NCI-H526 (cell line): ENCODE results near the gene HTR2B.
"Not testable (repeated sequence)": the region's sequence is repeated elsewhere in the genome, so short reads cannot be mapped to it uniquely, and the experiment has no call there.

Source experiments
- DNase-seq, 2 experiments: peaks; one replicate each; lab custom pipeline; 2025; lab: John Stamatoyannopoulos, UW

HTR2B gene

DNA sequence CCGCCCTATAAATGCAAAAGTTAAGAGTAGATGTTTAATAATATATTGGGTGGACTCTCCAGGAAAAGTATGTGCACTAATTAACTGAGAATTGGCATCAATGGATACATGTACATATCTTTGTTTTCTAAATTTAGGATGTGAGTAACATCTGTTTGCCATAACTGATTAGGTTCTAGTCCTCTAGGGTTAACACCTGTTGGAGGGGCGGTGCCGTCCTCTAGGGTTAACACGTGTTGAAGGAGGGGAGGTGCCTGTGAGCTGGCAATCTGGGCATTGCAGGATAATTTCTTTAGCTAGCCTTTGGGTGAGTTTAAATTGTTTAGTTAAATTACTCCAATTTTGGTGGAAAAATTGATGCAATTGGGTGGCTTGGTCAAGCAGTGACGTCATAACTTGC lies 30.9 kb downstream of the HTR2B start:
- DNase-seq: no peak

DNA sequence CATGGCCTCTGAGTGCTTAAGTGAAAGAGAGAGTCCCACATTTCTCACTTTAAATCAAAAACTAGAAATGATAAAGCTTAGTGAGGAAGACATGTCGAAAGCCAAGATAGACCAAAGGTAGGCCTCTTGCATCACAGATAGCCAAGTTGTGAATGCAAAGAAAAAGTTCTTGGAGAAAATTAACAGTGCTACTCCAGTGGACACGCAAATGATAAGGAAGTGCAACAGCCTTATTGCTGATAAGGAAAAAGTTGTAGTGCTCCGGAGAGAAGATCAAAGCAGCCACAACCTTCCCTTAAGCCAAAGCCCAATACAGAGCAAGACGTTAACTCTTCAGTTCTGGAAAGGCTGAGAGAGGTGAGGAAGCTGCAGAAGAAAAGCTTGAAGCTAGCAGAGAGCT lies 36.1 kb downstream of the HTR2B start:
- DNase-seq: no peak

DNA sequence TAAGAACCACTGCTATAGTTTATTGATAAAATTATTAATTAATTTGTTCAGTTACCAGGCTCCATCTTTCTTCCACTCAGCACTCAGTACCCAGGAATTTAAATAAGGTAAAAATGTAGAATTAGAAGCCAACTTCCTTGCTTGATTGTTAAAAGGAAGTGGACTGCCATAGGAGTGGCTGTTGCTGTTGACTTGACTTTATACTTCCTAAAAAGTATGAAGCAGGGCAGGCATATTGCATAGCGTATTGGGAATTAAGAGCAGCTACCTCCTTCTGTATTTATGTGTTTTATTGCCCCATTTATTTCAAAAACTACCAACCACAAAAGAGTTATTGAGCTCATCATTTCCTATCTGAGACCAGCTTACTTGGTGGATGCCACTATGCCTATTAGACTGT lies 40.3 kb downstream of the HTR2B start:
- DNase-seq: no peak

DNA sequence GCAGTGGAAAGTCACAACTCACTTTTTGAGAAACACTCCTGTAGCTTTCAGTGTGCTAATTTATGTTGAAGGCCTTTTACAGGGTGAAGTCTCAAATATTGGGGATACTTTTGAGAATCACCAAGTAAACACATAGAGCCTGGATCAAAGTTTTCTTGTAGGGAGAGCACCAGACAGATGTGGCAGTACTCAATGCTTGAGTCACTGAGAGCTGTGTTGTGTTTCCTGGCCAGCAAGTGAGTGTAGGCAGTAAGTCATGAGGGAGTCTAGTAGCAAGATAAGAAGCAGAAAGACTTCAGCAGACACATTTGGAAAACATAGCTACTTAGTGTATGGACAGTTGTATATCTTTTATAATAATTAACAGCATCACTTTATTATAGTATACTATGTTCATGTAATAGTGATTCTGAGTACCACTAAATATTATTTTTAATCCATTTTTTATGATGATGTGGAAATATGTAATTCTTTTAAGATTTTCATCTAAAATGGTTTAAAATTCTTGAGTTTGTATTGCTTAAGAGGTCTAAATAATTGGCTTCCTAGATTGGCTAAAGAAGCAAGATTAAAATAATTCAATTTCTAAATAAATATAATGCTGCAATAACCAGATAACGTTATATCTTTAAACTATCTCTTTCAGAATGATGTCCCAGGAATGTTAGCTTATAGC lies 55.3 kb downstream of the HTR2B start:
- no peak for DNase-seq

DNA sequence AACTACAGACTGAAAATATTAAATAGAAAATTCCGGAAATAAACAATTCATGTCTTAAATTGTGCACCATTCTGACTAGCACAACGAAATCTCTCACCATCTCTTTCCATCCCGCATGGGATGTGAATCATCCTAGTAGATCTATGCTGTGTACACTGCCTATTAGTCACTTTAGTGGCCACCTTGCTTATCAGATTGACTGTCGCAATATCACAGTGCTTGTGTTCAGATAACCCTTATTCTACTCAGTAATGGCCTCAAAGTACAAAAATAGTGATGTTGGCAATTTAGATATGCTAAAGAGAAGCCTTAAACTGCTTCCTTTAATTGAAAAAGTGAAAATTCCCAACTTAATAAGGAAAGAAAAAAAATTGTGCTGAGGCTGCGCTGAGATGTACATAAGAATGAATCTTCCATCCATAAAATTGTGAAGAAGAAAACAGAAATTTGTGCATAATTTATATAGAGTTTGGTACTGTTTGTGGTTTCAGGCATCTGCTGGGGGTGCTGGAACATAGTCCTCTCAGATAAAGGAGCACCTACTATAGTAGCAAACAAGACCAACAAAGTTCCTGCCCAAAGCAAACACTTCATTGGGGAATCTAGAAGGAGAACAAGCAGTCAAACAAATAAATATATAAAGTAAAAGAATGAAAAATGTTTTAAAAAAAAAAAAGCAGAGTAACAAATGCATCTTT lies 56.2 kb downstream of the HTR2B start:
- DNase-seq: no peak

DNA sequence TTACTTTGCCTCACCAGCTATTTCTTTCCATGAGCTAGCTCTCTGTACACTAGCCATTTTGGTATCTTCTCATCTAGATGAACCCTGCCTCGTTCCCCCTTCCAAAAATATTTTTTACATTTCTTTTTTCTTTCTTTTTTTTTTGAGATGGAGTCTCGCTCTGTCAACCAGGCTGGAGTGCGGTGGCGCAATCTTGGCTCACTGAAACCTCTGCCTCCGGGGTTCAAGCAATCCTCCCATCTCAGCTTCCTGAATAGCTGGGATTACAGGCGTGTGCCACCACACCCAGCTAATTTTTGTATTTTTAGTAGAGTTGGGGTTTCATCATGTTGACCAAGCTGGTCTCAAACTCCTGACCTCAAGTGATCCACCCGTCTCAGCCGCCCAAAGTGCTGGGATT lies 57.3 kb downstream of the HTR2B start:
- DNase-seq: not testable (repeated sequence)

DNA sequence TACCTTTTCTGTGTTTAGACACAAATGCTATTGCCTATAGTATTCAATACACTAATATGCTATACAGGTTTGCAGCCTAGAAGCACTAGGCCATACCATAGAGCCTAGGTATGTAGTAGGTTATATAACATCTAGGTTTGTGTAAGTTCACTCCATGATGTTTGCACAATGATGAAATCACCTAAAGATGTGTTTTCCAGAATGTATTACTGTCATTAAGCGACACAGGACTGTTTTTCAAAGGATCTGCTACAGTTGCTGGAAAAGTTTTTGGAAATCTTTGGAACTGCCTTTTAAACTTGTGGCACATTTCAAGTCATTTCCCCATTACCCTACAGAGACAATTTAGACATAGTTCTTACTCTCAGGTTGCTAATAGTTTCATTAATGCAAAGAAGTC lies 58.9 kb downstream of the HTR2B start:
- no peak for DNase-seq

DNA sequence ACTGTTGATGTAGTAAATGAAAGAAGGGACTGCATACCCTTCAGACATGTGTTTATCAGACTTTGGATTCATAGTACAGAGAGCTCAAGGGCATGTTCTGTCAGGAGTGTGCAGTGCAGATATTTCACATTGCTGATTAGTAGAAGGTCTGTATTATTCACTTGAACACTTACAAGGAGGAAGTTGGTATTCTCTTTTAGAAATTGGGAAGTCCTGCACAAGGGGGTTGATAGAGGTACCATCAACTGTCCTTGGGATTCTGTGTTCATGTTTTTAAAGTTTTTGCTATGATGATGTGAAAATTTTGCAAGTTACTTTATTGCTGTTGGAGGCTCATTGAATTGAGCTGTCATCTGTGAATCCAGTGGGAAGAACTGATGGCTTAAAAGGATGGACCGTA lies 61.5 kb downstream of the HTR2B start:
- DNase-seq: no peak

DNA sequence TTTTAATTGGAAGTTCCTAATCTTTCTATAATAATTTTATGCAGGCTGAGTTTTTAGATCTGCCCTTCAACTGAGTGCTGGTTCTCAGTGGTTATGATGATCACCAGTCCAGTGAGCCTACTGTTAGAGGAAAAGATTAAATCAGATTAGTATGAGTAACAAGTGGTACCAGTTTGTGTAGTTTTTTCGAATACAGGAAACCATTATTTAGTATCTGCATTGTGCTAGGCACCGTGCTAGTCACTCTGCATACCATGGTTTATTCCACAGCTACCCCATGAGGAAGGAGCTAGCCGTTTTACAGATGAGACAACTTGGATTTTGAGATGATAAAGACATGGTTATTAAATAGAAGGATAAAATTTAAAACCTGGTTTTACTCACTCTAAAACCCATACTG lies 62.1 kb downstream of the HTR2B start:
- no peak for DNase-seq

DNA sequence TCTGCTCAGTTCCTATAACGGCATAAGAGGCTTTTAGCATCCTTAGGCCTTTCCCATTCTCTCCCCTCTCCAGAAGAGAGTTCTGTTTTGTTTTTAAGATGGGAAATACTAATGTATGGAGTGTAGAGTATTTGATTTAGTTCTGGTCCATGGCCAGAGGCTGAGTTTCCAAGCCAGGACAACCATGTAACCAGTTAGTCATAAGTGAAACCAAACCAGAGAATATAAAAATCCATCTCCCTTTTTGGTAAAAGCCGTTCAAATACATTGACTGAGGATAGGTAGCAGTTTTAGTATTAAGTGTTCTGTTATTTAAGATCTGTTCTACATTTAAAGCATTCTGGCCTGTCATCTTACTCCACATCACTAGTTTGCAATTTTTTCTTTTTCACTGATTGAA lies 65.1 kb downstream of the HTR2B start:
- no peak for DNase-seq

DNA sequence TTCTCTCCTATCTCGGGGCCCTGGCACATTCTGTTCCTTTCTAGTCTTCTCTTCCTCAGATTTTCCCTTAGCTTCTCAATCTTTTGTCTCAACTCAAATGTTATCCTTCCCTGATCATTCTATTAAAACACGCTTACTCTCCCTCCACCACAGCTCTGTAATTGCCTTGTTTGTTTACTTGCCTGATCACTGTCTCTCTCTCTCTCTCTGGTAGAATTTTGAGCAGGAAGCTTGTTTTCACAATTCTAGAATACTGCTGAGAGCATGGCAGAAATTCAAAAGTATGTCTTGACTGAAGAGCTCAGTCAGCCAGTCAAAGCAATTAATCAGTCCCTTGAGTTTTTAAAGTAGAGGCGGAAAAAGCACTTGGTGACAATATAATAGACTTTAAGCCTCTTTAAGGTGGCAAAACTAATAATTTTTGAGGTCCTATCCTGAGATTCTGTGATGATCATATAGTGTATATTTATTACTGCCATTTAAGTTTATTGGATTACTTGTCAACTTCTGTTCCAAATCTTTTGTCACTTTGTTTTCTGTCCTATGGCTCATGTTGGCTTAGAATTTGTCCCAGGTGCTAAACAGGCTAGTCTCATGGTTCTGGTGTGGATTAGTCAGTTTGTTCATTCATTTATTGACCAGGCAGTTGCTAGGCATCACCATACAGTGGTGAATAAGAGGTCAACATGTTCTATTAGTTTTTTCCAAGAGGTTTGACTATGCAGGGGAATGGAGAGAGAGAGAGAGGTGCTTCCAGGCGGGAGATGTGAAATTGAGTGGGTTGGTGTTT lies 65.9 kb downstream of the HTR2B start:
- DNase-seq: no peak
